GM12872 (cell line): ENCODE results near the gene SPACDR.

Experiments
- TF ChIP-seq, protein P1 (sequence below): IDR thresholded peaks from 3 replicates; pipeline ENCODE4 v1.5.1; 2011; ENCODE audit warnings: low read depth, mild to moderate bottlenecking, low read length, moderate library complexity; ENCODE audit not compliant: insufficient read depth

SPACDR gene, protein sequence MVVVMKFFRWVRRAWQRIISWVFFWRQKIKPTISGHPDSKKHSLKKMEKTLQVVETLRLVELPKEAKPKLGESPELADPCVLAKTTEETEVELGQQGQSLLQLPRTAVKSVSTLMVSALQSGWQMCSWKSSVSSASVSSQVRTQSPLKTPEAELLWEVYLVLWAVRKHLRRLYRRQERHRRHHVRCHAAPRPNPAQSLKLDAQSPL

DNA sequence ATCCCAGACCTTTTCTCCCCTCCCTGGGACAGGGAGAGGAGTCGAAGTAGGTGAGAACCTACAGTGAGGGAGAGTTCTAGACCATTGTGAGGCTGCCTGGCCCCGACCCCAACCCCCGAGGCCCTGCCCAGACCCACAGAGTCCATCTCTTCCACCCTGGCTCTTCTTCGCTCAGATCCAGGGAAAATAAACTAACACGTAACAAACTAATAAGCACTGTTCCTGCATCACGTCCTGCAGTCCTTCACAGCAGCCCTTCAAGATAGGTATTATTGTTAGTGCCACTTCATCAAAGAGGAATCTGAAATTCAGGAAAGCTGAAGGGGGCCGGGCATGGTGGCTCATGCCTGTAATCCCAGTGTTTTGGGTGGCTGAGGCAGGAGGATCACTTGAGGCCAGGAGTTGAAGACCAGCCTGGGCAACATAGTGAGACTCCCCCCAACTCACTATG is at the start of gene SPACDR:
TSS of gene SPACDR (minus strand) at position 51 of the 451 bp plus-strand sequence. CDS start 235 bp downstream, outside the sequence.
- TF ChIP-seq, protein P1, sequence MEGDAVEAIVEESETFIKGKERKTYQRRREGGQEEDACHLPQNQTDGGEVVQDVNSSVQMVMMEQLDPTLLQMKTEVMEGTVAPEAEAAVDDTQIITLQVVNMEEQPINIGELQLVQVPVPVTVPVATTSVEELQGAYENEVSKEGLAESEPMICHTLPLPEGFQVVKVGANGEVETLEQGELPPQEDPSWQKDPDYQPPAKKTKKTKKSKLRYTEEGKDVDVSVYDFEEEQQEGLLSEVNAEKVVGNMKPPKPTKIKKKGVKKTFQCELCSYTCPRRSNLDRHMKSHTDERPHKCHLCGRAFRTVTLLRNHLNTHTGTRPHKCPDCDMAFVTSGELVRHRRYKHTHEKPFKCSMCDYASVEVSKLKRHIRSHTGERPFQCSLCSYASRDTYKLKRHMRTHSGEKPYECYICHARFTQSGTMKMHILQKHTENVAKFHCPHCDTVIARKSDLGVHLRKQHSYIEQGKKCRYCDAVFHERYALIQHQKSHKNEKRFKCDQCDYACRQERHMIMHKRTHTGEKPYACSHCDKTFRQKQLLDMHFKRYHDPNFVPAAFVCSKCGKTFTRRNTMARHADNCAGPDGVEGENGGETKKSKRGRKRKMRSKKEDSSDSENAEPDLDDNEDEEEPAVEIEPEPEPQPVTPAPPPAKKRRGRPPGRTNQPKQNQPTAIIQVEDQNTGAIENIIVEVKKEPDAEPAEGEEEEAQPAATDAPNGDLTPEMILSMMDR: no peak

DNA sequence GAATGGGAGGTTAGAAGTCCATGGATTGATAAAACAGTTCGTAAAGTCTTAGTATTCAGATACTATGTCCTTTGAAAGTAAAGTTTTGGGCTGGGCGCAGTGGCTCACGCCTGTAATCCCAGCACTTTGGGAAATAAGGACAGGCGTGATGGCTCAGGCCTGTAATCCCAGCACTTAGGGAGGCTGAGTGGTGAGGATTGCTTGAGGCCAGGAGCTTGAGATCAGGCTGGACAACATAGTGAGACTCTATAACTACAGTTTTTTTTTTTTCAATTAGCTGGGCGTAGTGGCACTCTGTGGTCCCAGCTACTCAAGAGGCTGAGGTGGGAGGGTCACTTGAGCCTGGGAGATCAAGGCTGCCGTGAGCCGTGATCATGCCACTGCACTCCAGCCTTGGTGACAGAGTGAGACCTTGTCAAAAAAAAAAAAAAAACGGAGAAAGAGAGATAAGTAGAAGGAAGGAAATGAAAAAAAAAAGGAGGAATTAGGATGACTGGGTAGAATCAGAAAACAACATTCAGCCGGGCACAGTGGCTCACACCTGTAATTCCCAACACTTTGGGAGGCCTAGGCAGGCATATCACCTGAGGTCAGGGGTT is 49.3 kb upstream of the SPACDR start:
- TF ChIP-seq, protein P1: no peak

DNA sequence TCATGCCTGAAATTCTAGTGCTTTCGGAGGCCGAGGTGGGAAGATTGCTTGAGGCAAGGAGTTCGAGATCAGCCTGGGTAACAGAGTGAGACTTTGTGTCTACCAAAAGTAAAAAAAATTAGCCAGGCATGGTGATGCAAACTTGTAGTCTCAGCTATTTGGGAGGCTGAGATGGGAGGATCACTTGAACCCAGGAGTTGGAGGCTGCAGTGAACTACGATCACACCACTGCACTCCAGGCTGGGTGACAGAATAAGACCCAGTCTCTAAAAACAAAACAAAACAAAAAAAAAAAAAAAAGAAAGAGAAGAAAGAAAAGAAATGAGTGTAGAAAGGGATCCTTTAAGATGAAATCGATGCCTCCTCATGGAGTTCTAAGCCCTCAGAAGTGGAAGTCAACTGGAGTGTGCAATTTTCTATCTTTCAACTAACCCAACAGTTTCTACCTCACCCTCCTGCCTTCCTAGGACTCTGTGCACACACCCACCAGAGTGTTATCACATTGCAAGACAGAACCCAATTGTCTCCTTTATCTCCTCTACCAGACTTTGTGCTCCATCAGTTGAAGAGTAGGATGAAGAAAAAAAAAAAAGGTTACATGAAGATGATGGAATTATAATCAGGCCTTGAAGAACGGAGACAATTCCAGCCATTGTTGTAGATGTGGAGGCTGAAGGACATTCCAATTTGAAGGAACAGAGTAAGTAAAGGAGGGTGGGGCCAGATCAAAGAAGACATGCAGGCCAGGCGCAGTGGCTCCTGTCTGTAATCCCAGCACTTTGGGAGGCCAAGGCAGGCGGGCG is 46.6 kb upstream of the SPACDR start:
- TF ChIP-seq, protein P1: no peak

DNA sequence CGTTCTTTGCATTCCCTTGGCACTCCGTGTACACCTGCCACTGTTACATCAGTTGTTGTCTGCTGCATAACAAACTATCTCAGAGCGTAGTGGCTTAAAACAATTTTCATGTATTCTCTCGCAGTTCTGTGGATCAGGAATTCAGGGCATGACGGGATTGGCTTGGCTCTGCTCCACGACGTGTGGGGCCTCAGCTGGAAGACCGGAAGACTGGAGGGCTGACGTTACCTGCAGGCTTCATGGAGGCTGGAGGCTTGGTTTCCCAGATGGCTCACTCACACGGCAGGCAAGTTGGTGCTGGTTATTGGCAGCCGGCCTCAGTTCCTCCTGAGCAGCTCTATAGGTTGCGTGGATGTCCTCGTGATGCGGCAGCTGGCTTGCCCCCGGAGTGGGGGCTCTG is 45.2 kb upstream of the SPACDR start:
- TF ChIP-seq, protein P1: no peak

DNA sequence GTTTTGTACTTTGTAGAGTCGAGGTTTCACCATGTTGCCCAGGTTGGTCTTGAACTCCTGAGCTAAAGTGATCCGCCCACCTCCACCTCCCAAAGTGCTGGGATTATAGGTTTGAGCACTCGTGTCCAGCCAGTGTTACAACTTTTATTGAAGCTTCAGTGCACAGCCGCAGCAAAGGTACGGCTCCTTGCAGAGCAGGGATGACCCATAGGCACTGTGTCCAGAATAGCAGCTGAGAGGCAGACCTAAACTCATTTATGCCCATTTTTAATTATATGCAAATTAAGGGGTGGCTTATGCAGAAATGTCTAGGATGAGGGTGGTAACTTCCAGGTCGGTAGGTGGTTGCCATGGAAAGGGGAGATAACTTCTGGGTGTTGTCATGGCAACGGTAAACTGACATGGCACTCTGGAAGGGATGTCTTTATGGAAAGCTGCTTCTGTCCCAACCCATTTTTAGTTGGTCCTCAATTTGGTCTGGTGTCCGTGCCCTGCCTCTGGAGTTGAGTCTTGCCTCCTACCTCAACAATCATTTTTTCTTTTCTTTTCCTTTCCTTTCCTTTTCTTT is 42.4 kb upstream of the SPACDR start:
- TF ChIP-seq, protein P1: no peak

DNA sequence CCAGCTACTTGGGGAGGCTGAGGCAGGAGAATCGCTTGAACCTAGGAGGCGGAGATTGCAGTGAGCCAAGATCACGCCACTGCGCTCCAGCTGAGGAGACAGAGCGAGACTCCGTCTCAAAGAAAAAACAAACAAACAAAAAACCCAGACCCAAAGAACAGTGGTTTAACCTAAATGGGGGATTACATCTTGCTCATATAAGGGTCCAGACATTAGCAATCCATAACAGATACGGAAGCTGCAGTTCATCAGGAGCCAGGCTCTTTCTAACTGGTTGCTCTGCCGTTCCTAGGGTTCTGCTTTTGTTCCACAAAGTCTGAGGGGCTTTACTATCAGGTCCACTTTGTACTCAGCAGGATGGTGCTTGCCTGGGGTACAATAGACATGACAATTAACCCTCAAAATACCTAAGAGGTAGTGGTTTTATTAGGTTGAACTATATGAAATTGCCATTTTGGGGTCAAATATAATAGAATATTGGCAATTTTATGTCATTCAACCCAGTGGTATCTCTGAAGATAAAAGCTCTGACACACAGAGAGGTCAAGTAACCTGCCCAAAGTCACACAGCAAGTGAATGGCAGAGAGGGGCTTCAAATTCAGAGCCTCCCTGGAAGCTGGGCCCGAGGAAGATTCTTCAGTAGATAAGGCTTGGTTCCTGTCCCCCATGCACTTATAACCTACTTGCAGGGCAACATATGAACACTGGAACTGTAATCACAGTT is 41.0 kb upstream of the SPACDR start:
- TF ChIP-seq, protein P1: no peak
